Right renal pelvis (tissue), 4 donors: ENCODE results near the gene TLNRD1. TPM values are rescaled to one million over a fixed set of nuclear protein-coding genes. Genes with fewer than 3 reads are reported as not detected.

Experiments
- DNase-seq, 4 donors: peaks; one replicate each; pipeline ENCODE4 v3.0.0-alpha.2; 2013; ENCODE audit warnings: low read depth in 4 of 4, low spot score in 3 of 4, missing footprints in 1 of 4
- polyA plus RNA-seq, 4 donors: library from polyadenylated mRNA; unstranded; fragments of 120-200 nt; gene quantifications; one replicate each; pipeline ENCODE4 v1.2.1, GENCODE V29; 2013; ENCODE audit not compliant: insufficient read length in 4 of 4

The TLNRD1 gene
- polyA plus RNA-seq, 4 donors = 8.1 to 11.7 (median 8.6) TPM

DNA sequence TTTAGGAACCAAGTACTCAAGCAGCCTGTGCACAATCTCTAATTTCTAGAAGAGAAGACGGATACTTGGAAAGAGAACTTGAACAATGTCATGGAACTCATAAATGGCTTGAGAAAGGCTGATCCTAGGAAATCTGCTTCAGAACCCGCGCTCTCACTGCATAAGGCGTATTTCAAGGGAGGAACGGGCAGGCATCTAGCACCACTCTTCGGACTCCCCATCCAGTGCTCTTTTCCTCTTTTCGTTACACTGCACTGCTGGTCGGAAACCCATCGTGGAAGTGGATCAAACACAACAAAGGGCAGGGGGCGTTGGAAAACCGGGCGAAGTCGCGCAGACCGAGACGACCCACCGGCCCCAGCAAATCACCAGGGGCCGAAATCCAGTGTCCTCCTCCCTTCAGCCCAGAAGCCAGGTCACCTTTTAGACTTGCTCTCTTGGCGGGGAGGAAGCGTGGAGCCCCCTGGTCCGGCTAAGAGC is 539 bp upstream of the TLNRD1 start:
- DNase-seq = no peak

DNA sequence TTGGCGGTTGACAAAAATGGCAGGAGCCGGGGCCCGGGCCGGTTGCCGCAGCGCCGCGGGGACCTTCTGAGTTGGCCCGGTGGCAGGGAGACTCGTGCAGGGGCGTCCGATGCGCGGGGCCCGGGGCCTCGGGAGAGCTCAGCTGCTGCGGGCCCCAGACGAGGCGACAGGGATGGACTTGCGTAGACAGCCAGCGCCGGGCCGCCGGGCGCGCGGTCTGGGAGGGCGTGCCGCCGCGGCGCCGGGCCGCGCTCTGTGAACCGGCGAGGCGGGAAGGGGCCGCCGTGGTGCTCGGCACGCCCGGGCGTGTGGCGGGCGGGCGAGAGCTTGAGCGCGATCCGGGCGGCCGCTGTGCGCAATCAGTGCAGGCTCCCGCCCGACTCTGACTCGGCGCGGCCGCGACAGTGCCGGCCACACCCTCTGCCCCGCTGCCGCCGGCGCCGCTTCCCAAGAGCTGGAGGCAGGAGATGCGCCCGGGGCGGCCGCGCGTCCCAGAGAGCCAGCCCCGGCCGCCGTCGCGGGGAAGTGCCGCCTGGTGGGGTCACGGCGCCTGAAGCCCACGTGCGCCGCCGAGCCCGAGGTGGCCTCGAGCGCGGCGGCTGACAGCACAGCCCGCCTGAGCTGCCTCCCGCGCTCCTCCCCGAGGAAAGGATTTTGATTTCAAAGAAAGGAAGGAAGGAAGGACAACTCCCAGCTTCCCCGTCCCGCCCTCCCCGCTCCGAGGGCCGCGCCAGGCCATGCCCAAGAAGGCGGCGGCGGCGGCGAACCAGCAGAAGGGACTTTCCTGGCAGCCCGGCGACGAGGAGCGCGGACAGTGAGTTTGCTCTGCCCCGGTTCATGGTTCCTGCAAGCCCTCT is 657 bp downstream of the TLNRD1 start:
- DNase-seq = peak in 1 of 4 donors; percentile 51

DNA sequence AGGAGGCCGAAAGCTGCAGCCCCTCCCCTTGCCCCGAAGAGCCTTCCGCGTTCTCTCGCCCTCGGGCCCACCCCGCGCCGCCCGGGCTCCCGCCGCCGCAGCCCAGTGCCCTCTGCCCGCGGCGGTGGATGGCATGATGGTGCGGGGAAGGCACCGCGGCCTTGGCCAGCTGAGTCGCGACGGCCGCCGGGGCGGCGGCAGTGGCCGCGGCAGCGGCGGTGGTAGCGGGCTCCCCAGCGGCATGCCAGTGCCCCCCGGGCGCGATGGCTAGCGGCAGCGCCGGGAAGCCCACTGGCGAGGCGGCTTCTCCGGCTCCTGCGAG is 1.2 kb downstream of the TLNRD1 start:
- no peak for DNase-seq

DNA sequence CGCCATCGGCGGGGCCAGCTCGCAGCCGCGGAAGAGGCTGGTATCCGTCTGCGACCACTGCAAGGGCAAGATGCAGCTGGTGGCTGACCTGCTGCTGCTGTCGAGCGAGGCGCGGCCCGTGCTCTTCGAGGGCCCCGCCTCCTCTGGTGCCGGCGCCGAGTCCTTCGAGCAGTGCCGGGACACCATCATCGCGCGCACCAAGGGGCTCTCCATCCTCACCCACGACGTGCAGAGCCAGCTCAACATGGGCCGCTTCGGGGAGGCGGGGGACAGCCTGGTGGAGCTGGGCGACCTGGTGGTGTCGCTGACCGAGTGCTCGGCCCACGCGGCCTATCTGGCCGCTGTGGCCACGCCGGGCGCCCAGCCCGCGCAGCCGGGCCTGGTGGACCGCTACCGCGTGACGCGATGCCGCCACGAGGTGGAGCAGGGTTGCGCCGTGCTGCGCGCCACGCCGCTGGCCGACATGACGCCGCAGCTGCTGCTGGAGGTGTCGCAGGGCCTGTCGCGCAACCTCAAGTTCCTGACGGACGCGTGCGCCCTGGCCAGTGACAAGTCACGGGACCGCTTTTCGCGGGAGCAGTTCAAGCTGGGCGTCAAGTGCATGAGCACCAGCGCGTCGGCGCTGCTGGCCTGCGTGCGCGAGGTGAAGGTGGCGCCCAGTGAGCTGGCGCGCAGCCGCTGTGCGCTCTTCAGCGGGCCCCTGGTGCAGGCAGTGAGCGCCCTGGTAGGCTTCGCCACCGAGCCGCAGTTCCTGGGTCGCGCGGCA is 1.8 kb downstream of the TLNRD1 start:
- DNase-seq = peak in 1 of 4 donors; percentile 25

DNA sequence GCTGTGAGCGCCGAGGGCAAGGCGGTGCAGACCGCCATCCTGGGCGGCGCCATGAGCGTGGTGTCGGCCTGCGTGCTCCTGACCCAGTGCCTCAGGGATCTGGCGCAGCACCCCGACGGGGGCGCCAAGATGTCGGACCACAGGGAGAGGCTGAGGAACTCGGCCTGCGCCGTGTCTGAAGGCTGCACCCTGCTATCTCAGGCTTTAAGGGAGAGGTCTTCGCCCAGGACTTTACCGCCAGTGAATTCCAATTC is 2.3 kb downstream of the TLNRD1 start:
- DNase-seq = no peak

DNA sequence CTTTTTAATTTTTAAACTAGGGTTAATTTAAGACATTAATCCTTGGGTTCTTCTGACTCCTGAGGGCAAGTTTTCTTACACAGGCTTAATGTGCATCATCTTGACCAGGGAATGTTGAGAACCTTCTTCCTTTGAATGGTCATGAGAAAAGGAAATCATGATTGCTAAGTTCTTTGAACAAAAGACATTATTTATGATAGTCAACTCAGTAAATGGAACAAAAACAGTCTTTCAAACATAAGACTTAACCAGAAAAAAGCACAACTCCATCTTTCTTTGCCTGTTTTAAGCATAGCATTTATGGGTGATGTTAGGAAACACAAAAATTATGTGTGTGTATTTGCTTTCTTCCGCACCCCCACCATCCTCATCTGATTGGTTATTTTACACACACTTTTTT is 5.4 kb downstream of the TLNRD1 start:
- no peak for DNase-seq

DNA sequence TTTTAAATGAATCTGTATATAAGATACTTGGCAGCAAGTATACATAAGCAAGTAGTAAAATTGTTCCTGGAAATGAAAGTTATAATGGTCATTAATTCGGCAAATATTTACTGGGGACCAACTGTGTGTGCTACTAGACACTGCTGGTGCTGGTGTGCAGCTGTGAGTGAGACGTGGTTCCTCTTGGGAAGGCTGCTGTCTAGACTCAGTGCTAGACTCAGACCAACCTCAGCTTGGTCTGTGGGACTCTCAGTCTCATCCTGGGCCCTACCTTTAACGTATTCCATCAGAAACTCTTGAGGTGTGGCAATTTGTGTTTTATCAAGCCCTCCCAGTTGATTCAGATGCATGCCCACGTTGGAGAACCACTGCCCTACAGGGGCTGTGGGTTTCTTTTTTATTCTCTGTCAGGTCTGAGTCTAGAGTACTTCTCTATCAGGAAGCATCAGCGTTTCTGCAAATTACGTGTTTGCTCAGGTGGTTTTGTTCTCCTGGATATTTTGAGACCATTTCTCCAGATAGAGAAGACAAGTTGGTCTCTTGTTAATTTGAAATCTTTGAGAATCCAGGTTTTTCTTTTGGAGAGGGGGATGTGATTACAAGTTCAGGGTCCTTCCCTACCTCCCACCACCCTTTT is 6.8 kb downstream of the TLNRD1 start:
- DNase-seq = no peak

DNA sequence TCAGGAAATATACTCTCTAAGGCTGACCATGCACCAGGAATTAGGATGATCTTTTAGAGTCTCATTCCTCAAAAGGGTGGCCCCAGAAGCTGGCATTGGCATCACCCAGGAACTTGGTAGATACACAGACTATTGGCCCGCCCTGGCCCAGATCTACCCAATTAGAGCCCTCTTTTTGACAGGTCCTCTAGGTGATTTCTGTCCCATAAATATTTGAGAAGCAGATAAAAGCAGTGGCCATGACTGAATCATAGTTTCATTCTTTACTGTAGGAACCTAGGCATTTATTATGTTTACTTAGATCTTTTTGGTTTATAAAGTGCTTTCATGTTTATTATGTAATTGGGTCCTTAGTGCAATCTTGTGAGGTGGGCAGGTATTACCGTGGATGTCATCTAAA is 7.6 kb downstream of the TLNRD1 start:
- no peak for DNase-seq

DNA sequence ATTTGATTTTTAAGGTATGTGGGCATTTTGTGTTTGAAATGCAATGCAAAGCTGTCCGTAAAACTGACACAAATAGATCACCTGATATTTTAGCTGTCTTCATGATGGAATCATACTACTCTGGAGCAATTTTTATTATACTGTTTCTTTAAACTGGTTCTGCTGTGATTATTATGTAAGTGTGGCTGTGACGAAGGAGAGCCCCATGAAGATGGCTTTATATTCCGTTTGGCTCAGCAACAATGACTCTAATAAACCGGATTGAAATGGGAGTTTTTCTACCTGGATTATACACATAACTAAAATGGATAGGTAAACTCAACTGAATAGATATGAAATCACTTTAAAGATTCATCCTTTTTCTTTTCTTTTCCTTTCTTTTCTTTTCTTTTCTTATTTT is 9.4 kb downstream of the TLNRD1 start:
- DNase-seq = no peak

DNA sequence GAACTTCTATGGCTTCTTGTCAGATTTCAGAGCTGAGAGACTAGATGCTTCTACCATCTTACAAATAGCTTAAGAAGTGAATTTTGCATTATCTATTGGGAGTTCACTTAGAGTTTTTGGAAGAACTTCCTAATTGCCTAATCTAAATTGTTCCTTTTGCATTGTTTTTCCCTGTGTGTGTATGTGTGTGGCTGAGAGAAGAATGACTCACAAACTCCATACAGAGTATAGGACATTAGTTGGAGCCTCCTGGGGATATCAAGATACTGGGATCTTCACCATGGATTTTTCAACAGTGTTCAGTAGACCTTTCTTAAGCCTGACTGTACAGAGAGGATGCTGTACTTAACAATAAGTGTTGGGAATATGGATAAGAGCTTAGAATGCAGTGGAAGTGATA is 10.9 kb downstream of the TLNRD1 start:
- no peak for DNase-seq

DNA sequence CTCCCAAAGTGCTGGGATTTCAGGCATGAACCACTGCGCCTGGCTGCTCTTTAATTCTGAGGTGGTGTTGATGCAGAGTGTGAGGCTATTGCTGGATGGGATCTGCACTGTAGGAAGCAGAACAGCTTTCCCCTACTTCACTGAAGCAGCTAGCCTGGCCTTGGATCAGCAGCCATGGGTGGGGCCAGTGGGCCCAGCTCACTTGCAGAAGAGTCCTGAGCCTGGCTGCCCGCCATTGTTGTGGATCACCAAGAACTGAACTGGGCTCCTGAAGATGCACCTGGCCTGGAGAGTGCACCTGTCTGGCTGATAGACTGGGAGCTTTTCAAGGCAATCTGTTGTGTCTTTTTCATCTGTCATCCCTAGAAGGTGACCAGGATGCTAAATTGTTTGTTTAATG is 11.9 kb downstream of the TLNRD1 start:
- no peak for DNase-seq

DNA sequence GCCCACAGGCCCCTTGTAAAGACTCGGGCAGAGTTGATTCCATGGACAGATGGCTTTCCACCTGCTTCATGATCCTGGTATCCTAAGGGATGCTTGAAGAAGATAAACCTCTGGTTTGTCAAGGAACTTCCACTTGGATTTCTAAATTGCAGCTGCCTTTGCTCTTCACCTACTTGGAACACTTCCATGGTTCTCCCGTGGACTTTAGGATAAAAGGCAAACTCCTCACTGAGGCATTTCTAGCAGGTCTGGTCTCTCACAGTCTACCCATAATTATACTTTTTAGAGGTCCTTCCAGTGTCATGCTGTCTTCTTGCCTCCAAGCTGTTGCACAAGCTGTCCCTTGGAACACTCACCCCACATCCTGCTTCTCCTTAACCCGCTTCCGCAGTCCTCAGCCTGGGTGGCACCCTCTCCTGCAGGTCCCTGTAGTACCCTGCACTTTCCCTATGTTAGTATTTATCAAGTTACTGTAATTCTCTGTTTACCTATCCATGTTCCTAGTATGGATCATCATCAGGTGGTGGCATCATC is 12.7 kb downstream of the TLNRD1 start:
- DNase-seq = no peak

DNA sequence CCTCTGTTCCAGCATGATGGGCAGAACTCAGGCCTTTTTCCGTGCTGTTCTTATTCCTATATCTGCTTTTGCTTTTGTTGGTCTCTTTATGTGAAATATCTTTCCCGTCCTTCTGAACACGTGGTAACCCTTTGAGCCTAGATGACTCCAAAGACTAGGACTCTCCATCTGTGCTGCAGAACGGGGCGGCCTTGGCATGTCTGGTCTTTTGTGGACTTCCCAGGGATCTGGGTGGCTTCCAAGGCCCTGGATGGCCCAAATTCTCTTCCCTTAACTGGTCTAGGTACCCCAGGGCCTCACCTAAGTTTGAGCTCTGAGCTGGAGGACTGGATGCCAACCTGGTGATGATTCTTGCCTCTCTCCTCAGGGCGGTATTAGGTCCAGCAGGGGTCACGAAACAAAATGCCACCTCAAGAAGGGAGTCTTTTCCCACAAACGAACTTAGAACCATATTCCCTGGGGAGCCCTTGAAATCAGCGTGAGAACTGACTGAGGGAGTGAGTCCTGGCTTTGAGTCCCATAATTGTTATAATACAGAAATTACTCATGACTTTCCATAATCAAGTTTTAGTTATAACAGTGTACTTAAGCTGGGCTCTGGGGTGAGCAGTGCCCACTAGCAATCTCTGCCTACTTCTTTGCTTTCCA is 13.8 kb downstream of the TLNRD1 start:
- no peak for DNase-seq

DNA sequence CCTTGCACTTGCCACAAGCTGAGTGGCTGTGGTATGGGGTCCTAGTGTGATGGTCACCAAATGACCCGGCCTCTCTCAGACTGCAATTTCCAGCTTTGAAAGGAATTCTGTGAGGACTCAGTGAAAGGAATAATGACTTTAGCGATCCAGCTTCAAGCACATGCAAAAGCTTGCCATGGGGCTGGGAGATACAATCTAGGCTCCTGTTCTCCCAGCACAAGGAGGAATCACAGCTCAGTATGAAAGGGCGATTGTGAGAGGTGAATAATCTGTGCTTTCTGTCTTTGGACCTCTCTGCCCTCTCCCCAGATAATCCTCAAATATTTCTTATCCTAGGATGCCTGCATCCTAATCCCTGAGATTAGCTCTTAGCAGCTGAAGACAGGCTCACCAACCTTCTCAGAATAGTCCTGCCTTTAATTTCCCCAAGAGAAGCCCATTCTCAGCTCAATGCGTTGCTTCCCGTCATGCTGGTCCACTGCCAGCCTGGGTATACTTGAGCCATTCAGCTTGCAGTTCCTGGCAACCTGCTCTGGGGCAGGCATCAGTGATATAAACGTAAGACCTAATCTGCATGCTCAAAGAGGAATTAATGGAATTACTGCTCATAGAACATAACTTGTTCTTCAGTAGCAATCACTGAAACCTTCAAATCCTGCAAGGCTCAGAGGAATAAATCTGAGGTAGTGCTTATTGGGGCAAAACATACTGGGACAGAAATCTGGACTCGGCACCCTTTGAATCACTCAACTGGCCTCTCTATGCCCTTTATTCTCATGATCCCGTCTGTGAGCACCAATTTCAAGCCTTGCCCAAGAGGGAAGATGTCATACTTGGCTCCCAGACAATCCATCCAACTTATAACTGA is 15.1 kb downstream of the TLNRD1 start:
- no peak for DNase-seq

DNA sequence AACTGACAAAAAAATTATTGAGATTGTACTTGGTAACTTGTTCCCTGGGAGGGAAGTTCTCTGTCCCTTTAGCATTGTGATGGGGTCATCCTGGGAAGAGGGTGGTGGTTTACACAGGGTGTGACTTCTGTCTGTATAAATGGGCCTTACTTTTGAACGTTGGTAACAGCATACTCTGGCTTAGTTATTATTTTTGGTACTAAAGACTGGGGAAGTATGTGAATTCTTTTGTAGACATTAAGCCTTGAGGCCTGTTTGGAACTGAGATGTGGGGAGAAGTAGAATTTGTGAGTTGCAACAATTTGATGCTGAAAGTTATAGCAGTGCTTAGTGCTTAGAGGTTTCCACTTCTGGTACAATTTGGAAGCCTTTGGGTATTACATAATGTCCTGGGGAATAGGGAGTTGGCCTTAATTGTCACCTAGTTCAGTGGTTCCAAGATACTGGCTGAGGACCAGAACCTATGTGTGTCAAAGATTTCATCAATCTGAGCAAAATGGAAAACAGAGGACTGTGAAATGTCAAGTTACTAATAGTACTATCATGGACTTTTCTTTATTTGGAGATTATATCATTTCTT is 15.9 kb downstream of the TLNRD1 start:
- no peak for DNase-seq

DNA sequence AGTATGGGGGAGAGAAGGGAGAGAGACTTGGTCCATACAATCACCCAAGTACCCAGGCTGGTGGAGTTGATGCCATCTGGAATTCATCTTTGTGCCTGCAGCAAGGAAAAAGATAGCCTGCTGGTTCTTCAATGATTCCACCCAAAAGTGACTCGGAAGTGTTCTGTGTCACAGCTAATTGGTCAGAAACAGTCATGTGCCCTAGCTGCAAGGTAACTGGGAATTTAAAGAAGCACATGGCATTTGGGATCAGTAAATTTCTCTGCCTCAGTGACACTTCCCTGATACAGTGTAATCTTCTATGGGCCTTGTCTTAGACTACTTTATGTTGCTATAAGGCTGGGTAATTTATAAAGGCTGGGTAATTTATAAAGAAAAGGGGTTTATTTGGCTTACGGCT is 17.5 kb downstream of the TLNRD1 start:
- no peak for DNase-seq

DNA sequence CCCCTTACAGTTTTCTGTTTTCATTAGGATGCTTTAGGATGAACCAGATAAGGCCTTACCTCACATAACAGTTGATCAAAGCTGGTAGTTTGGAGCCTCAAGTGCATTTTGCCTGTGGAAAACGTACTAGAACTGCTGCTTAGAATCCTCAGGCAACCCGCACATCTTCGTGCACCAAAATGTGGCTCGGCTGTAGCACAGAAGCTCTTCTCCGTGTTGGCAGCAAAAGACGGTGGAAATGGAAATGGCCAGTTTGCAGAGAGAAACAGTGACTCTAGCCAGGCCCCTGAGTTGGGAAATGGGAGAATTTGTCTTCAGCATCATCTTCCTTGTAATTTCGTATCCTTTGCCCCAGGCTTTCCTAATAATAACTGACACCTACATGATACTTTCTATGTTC is 20.6 kb downstream of the TLNRD1 start:
- no peak for DNase-seq

DNA sequence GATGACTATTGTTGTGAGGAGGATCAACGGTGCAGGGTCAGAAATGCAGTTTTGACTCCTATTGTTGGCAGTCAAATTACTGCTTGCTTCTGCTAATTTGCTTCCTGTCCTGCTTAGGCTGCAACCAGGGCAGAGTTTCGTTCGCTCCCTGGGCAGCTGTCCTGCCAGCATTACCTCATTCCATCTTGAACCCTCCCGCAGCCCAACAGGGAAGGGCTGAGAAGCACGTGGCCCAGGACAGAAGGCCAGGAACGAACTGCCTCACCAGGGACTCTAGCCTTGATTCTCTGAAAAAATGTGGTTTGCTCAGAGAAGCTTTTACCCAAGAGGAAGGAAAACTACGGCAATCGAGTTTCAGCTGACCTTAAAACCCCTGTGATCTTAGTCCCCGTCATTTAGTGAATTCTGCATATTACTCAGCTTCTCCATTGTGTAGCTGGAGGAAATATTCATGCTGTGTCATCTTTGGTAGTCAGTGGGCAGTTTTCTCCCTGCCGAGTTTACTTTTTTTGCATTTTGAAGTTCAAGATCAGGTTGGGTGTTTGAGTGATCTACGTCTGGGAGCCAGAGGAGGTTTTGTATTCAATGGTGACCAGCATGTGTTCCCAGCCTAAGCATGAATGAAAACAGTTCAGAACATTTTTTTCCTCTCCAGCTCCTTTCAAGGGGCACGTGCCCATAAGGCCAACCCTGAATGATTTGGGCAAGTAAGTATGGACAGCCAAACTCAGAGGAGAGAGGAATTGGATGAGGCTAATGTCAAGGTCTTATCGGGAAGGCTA is 23.0 kb downstream of the TLNRD1 start:
- DNase-seq = no peak

DNA sequence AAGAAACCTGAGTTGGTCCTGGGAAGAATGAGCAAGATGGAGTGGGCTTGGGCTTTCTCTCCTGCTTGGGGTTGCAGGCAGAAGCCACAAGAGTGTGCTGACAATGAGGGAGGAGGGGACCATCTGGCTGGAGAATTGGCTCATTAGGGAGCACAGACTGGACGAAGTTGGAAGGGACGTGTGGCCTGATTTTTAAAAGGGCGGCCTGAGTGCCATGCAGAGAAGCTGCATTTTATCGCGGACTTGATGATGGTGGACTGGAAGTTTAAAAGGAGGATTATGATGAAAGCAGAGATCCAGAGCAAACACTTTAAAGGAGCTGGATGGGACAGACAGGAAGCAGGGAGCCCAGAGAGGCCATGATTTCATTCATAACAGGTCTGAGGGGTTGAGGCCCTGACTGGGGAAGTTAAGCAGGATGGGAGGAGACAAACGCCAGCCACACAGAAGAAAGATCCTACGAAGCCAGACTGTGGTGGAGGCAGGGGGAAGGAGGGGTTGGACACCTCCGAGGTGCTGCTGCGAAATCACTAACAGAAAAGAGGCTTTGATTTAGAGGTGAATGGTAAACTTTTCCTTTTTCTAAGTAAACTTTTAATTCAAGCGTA is 23.6 kb downstream of the TLNRD1 start:
- no peak for DNase-seq
